ENCODE measurements around the gene P2RX2. TPM values are rescaled to one million over a fixed set of nuclear protein-coding genes. Genes with fewer than 3 reads are reported as not detected.

Gene P2RX2
- total RNA-seq, 4 donors from 2014 or later, result not detected

GRCh38 chr12:132619386-132620112 lies 973 bp downstream of the P2RX2 start:
- Histone ChIP-seq H3K4me3 (no peak overlapping the region), H3K27ac (no peak overlapping the region), H3K9me3 (peaks cover 0 to 20% (median 3%) of the 10 kb centered on the region in 4 donors), H3K4me1 (peaks cover 0 to 38% (median 13%) of the 10 kb centered on the region in 4 donors), H3K36me3 (peaks cover 0 to 10% (median 0%) of the 10 kb centered on the region in 3 donors), H3K27me3 (peaks cover 6 to 54% of the 10 kb centered on the region in 2 donors)
- 15 to 24% methylated on average over 15 to 39 of the region's 53 CpGs for WGBS, 2 donors
- no peak for TF ChIP-seq POLR2A (IDR thresholded peaks at IDR 0.05)
- TF ChIP-seq, protein P1, sequence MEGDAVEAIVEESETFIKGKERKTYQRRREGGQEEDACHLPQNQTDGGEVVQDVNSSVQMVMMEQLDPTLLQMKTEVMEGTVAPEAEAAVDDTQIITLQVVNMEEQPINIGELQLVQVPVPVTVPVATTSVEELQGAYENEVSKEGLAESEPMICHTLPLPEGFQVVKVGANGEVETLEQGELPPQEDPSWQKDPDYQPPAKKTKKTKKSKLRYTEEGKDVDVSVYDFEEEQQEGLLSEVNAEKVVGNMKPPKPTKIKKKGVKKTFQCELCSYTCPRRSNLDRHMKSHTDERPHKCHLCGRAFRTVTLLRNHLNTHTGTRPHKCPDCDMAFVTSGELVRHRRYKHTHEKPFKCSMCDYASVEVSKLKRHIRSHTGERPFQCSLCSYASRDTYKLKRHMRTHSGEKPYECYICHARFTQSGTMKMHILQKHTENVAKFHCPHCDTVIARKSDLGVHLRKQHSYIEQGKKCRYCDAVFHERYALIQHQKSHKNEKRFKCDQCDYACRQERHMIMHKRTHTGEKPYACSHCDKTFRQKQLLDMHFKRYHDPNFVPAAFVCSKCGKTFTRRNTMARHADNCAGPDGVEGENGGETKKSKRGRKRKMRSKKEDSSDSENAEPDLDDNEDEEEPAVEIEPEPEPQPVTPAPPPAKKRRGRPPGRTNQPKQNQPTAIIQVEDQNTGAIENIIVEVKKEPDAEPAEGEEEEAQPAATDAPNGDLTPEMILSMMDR (IDR thresholded peaks at IDR 0.05), result no peak
- no peak for TF ChIP-seq EP300 (IDR thresholded peaks at IDR 0.05)
- DNase-seq (ENCODE audit: low spot score in 2 of 2), result no peak

DNA sequence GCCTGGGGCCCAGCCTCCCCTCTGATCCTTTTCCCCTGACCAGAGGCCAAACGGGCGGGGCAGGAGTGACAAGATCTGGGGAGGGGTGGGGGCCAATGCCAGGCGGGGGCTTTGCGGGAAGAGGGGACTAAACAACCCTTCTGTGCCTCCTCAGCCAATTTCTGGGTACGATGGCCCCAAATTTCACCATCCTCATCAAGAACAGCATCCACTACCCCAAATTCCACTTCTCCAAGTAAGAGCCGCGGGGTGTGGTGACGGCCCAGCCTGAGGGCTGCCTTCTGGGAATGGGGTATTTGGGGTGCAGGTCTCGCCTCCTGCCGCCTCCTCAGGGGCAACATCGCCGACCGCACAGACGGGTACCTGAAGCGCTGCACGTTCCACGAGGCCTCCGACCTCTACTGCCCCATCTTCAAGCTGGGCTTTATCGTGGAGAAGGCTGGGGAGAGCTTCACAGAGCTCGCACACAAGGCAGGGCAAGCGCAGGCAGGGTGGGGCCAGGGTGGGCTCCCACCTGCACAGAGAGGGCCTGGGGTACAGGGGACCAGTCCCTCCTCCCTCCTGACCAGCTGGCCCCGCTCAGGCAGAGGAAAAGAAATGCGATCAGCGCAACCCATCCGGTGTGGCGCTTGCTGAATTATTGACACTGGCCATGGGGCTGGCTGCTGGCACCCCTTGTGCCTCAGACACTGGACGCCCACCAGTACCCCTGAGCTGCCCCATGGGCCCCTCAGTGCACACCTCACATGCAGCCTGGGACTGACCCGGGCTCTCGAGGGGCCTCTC lies 1.7 kb downstream of the P2RX2 start:
- no peak overlapping the region for H3K4me3 ChIP-seq
- WGBS, 2 donors, result 60 to 70% methylated on average over 22 to 27 of the region's 29 CpGs

GRCh38 chr12:132620899-132621656 lies 2.5 kb downstream of the P2RX2 start:
- H3K27ac ChIP-seq, result no peak overlapping the region
- H3K4me3 ChIP-seq, result no peak overlapping the region
- no peak for DNase-seq (ENCODE audit: low spot score in 2 of 2)
- H3K4me1 ChIP-seq, result peaks cover 0 to 33% (median 13%) of the 10 kb centered on the region in 4 donors
- peaks cover 4 to 38% of the 10 kb centered on the region in 2 donors for H3K27me3 ChIP-seq
- peaks cover 0 to 25% (median 0%) of the 10 kb centered on the region in 3 donors for H3K36me3 ChIP-seq
- H3K9me3 ChIP-seq, result peaks cover 0 to 14% (median 3%) of the 10 kb centered on the region in 4 donors
- WGBS, 2 donors, result 71 to 75% methylated on average over 19 to 23 of the region's 28 CpGs
- TF ChIP-seq POLR2A (IDR thresholded peaks at IDR 0.05) (no peak), EP300 (IDR thresholded peaks at IDR 0.05) (no peak)
- TF ChIP-seq, protein P1 (IDR thresholded peaks at IDR 0.05), result no peak

More for the DNA sequence above, 1.7 kb downstream of the P2RX2 start:
- no peak for DNase-seq (ENCODE audit: low spot score in 2 of 2)
- H3K27me3 ChIP-seq, result peaks cover 6 to 46% of the 10 kb centered on the region in 2 donors
- TF ChIP-seq EP300 (IDR thresholded peaks at IDR 0.05), result no peak
- TF ChIP-seq, protein P1 (IDR thresholded peaks at IDR 0.05), result no peak
- TF ChIP-seq POLR2A (IDR thresholded peaks at IDR 0.05), result no peak
- H3K9me3 ChIP-seq, result peaks cover 0 to 20% (median 3%) of the 10 kb centered on the region in 4 donors
- peaks cover 0 to 18% (median 0%) of the 10 kb centered on the region in 3 donors for H3K36me3 ChIP-seq
- peaks cover 0 to 33% (median 13%) of the 10 kb centered on the region in 4 donors for H3K4me1 ChIP-seq
- H3K27ac ChIP-seq, result no peak overlapping the region

GRCh38 chr12:132621657-132622435 lies 3.3 kb downstream of the P2RX2 start:
- 78 to 83% methylated on average over 21 of the region's 21 CpGs for WGBS, 2 donors
- peaks cover 0 to 6% (median under 1%) of the 10 kb centered on the region in 4 donors for H3K9me3 ChIP-seq
- H3K4me3 ChIP-seq, result no peak overlapping the region
- peaks cover 4 to 31% of the 10 kb centered on the region in 2 donors for H3K27me3 ChIP-seq
- H3K4me1 ChIP-seq, result peaks cover 0 to 33% (median 13%) of the 10 kb centered on the region in 4 donors
- no peak for DNase-seq (ENCODE audit: low spot score in 2 of 2)
- peaks cover 0 to 29% (median 0%) of the 10 kb centered on the region in 3 donors for H3K36me3 ChIP-seq
- no peak overlapping the region for H3K27ac ChIP-seq
- TF ChIP-seq, protein P1 (IDR thresholded peaks at IDR 0.05), result no peak
- TF ChIP-seq POLR2A (IDR thresholded peaks at IDR 0.05) (no peak), EP300 (IDR thresholded peaks at IDR 0.05) (no peak)
